IMR-90 (cell line): ENCODE measurements around the gene DYRK1A.

Experiments
- BHLHE40 ChIP-seq: fragments of 150-350 bp; IDR thresholded peaks from 2 replicates; pipeline ENCODE4 v1.6.1; 2016; ENCODE audit warnings: mild to moderate bottlenecking, low read depth, low read length
- CTCF ChIP-seq: conservative IDR thresholded peaks from 2 replicates; pipeline ENCODE4 v1.5.1; 2012; ENCODE audit warnings: mild to moderate bottlenecking, low read depth, low read length, improper control_type of control experiment
- ELK1 ChIP-seq: fragments of 150-350 bp; IDR thresholded peaks from 2 replicates; pipeline ENCODE4 v1.6.1; 2016; ENCODE audit warnings: low read depth, mild to moderate bottlenecking, low read length, moderate library complexity, borderline replicate concordance
- FOS ChIP-seq: fragments of 150-350 bp; IDR thresholded peaks from 2 replicates; pipeline ENCODE4 v1.6.1; 2016; ENCODE audit warnings: low read depth, low read length
- MAFK ChIP-seq: IDR thresholded peaks from 2 replicates; pipeline ENCODE4 v1.6.1; 2012; ENCODE audit warnings: low read depth, low read length, improper control_type of control experiment
- MAZ ChIP-seq: IDR thresholded peaks from 2 replicates; pipeline ENCODE4 v1.6.1; 2012; ENCODE audit warnings: low read depth, mild to moderate bottlenecking, low read length, improper control_type of control experiment, moderate library complexity, borderline replicate concordance
- MXI1 ChIP-seq: IDR thresholded peaks from 2 replicates; pipeline ENCODE4 v1.6.1; 2012; ENCODE audit warnings: low read depth, mild to moderate bottlenecking, low read length, moderate library complexity, borderline replicate concordance
- NFE2L2 ChIP-seq: fragments of 150-350 bp; IDR thresholded peaks from 2 replicates; pipeline ENCODE4 v1.6.1; 2016; ENCODE audit warnings: low read depth, mild to moderate bottlenecking, low read length
- POLR2A ChIP-seq: IDR thresholded peaks from 2 replicates; pipeline ENCODE4 v1.6.1; 2012; ENCODE audit warnings: mild to moderate bottlenecking, low read depth, low read length
- RAD21 ChIP-seq: IDR thresholded peaks from 2 replicates; pipeline ENCODE4 v1.6.1; 2012; ENCODE audit warnings: low read length, improper control_type of control experiment
- RCOR1 ChIP-seq: IDR thresholded peaks from 2 replicates; pipeline ENCODE4 v1.6.1; 2012; ENCODE audit warnings: mild to moderate bottlenecking, low read length, improper control_type of control experiment; ENCODE audit not compliant: insufficient replicate concordance
- RFX5 ChIP-seq: IDR thresholded peaks from 2 replicates; pipeline ENCODE4 v1.8.0; 2012; ENCODE audit warnings: low read depth, mild to moderate bottlenecking, low read length, moderate library complexity
- USF2 ChIP-seq: fragments of 150-350 bp; IDR thresholded peaks from 2 replicates; pipeline ENCODE4 v1.6.1; 2017; ENCODE audit warnings: mild to moderate bottlenecking, antibody characterized with exemption, low read length, low read depth

GRCh38 chr21:37408464-37409193, 42.1 kb downstream of the DYRK1A start:
- no peak for TF ChIP-seq MAFK
- TF ChIP-seq POLR2A = no peak
- no peak for TF ChIP-seq CTCF
- TF ChIP-seq RFX5 = no peak
- TF ChIP-seq BHLHE40 = no peak
- no peak for TF ChIP-seq FOS
- TF ChIP-seq MAZ = no peak
- no peak for TF ChIP-seq USF2
- TF ChIP-seq MXI1 = no peak
- no peak for TF ChIP-seq NFE2L2
- TF ChIP-seq RAD21 = no peak
- no peak for TF ChIP-seq ELK1
- TF ChIP-seq RCOR1 = no peak
